ENCODE results near the gene ANKRD22.

The ANKRD22 gene

DNA sequence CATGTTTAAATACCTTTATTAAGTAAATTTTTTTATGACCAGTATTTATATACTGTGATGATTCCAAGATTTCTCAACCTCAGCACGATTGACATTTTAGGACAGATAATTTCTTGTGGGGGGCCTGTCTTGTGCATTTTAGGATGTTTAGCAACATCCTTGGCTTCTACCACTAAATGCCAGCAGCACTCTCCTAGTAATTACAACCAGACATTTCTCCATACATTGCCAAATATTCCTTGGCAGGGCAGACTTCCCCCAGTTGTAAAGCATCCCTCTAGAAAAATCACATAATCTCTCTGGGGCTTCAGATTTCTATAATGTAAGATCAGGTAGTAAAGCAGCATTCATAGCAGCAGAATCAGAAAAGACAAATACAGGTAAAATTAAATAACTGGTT is 56.9 kb downstream of the ANKRD22 start:
- no peak for DNase-seq

DNA sequence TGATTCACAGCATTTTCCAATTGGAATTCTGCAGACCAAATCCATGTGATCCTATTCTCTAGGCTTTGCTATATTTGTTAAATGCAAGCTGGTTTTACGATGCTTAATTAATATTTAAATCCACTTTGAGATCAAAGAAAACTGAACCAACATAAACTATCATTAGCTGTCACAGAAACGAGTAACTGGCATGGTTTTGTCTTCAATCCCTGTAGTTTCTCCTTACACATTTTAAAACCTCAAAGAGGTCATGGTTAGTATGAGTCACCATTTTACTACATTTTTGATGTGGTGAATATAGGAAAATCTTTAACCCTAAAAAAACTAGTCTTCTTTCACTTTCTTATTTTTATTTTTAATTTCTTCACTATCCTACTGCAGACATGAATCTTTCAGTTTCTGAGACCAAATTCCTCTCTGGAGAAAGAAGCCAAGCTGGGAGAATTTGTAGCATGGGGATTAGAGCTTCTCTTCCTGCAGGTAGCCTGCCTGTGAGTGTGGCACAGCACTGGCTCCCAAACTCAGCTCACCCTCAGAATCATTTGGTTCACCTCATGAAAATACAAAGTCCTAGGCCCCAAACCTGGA is 57.8 kb downstream of the ANKRD22 start:
- no peak for DNase-seq

DNA sequence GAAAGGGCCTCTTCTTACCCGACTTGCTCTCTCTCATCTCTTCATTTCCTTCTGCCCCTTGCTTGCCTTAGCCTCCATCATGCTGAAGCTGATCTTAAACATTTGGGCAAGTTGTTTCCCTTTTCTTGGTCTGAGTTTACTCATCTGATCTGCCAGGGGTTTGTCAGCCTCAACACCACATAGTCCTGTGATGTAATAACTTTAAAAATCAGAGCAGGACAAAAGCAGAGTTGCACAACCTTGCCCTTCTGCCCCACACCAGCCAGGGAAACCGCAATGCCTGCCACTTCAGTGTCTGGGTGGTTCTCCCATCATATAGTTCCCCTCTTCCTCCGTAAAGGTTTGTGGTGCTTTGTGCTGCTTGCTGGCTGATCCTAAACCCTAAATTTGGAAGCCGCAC is 59.0 kb downstream of the ANKRD22 start:
- DNase-seq: no peak

DNA sequence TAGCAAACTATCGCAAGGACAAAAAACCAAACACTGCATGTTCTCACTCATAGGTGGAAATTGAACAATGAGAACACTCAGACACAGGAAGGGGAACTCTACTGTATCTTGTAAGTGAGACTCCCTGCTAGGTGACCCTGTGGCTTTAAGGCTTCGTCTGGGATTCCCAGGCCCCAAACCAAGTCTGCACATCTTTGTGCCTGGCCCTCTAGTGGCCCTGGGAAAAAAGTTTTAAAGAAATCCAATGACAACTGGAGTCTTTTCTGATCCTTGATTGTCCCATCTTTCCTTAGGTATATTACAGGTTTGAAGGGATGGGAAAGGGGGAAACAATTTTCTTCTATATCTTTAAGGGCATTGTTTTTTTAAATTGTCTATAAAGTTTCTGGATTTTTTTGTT is 59.7 kb downstream of the ANKRD22 start:
- DNase-seq: no peak

DNA sequence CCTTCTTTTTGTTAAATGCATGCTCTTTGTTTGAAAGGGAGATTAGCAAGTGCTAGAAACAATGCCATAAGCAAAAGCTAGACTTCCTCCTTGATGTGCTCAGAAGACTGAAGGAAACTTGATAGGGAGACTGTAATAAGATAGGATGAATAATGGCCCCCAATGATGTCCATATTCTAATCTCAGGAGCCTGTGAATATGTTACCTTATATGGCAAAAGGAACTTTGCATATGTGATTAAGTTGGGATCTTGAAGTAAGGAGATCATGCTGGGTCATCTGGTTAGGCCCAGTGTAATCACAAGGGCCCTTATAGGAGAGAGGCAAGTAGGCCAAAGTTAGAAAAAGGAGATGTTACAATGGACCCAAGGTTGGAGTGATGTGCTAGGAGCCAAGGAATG is 62.7 kb downstream of the ANKRD22 start:
- no peak for DNase-seq

DNA sequence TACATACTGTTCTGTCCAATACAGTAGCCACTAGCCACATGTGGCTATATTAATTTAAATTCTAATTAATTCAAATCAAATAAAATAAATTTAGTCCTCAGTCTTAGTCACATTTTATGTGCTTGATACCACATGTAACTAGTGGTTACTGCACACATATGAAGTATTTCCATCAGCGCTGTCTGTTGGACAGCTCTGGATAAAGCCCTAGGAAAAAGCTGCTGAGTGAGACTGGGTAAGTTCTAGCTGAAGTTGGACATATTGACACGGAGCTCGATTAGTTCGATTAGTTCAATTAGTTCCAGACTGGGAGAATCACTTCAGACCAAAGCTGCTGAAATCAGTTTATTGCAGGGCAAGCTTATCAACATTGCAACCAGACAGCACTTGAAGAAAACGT is 64.2 kb downstream of the ANKRD22 start:
- DNase-seq: no peak

DNA sequence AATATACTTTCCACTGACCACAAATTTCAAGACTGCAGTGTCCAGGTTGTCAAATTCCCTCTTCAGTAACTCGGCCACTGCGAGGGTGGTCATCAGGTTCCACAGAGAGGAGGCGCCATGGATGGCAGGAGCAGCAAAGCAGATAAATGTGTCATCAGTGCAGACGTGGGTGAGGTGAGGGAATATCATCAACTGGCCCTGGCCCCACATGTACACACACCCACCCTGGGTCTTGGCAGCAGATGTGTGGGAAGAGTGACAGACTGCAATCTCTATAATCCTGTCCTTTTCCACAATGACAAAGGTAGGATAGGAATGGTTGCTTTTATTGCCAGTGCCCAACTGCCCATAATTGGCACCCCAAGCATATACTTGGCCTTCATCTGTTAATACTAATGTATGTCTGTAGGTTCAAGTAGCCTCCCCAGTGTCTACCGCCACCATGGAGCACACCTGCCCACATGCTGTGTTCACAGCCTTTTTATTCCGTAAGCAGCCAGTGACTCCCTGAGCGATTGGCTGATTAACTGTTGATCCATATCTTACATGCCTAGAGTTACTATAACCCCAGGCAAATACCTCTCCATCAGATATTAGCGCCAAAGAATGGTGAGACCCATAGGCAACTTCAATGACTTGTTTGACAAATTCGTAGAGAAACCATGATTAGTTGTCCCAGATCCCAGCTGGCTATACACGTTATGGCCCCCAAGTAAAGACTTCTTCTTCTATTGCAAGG is 65.4 kb downstream of the ANKRD22 start:
- no peak for DNase-seq

DNA sequence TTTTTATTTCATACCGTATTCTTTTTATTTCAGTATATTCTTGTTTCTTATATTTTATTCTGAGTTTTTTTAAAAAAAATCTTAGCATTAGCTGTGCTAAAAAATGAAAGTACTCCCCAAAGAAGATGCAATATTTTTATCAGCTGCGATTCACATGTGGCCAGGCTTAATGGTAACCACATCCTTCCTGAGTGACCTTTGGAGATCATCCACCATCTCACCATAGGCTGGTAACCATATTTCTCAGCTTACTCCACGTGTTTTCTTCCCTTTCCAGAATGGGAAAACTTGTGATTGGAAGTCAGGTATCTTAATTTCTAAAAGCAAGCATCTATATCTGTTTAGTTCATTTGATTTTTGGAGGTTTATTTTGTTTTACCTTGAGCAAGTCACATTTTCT is 67.9 kb downstream of the ANKRD22 start:
- DNase-seq: no peak

DNA sequence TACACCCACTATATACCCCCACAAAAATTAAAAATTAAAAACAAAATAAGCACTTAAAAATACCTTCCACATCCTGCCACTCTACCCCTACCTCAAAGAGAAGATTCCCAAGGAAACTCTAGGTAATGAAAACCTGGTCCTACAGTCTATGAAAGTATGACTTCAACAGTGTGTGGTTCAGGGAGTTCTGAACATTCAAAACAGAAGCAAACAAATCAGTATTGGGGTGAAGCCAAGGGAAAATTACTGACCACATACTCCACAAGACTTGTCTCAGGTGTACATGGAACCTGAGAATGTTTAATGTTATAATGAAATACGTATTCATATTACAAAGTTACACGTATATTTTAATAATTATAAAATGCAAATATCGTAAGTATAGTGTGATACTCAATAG is 69.4 kb downstream of the ANKRD22 start:
- no peak for DNase-seq

DNA sequence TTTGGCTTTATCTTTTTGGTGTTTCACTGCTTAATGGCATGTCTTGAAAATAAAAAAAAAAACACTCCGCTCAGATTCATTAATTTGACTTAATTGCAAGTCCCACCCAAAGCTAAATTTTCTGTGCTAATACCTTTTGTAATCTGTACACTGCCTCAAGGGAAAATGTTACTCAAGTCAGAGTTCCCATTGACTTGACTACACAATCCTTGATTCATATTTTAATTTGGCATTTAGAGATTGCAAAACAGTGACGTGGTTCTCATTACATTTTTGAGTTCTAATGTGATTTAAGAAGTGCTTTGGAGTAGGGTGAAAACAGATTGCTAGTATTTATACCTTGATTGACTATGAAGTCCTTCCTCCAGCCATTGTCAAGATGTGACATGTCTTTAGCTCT is 70.4 kb downstream of the ANKRD22 start:
- DNase-seq: no peak

Measured in right kidney (tissue), 1 donor.